Nephron progenitor cell (in vitro differentiated cells): ENCODE data around the gene GAK.

Source experiments
- DNase-seq: peaks from one replicate; pipeline ENCODE4 v3.0.0; 2021
- H3K27ac Mint-ChIP-seq: 2 replicates; pipeline ENCODE4 v1.8.0; 2021; ENCODE audit warnings: mild to moderate bottlenecking, moderate library complexity, mixed read lengths
- H3K27me3 Mint-ChIP-seq: 2 replicates; pipeline ENCODE4 v1.8.0; 2021; ENCODE audit warnings: mild to moderate bottlenecking, low read depth, mixed read lengths; ENCODE audit not compliant: poor library complexity
- H3K36me3 Mint-ChIP-seq: 2 replicates; pipeline ENCODE4 v1.8.0; 2021; ENCODE audit warnings: low read depth, mixed read lengths
- H3K4me1 Mint-ChIP-seq: 2 replicates; pipeline ENCODE4 v1.8.0; 2021; ENCODE audit warnings: mixed read lengths
- H3K4me3 Mint-ChIP-seq: 2 replicates; pipeline ENCODE4 v1.8.0; 2021; ENCODE audit warnings: mild to moderate bottlenecking, moderate library complexity, mixed read lengths
- H3K9me3 Mint-ChIP-seq: 2 replicates; pipeline ENCODE4 v1.8.0; 2021; ENCODE audit warnings: mild to moderate bottlenecking, moderate library complexity, mixed read lengths
- TF ChIP-seq, protein P1 (sequence below): fragments of 200-600 bp; sonication (generic); IDR thresholded peaks from 2 replicates; pipeline ENCODE4 v1.5.0; 2021; ENCODE audit warnings: antibody characterized with exemption

The GAK gene

GRCh38 chr4:886244-886643 lies 45.9 kb downstream of the GAK start:
- DNase-seq, result no peak
- Mint-ChIP-seq H3K4me1 (no peaks in the 10 kb centered on the region), H3K9me3 (no peaks in the 10 kb centered on the region), H3K4me3 (no peak overlapping the region), H3K27ac (peak overlapping the region; percentile 92), H3K27me3 (no peaks in the 10 kb centered on the region), H3K36me3 (peaks cover 14% of the 10 kb centered on the region)
- TF ChIP-seq, protein P1, sequence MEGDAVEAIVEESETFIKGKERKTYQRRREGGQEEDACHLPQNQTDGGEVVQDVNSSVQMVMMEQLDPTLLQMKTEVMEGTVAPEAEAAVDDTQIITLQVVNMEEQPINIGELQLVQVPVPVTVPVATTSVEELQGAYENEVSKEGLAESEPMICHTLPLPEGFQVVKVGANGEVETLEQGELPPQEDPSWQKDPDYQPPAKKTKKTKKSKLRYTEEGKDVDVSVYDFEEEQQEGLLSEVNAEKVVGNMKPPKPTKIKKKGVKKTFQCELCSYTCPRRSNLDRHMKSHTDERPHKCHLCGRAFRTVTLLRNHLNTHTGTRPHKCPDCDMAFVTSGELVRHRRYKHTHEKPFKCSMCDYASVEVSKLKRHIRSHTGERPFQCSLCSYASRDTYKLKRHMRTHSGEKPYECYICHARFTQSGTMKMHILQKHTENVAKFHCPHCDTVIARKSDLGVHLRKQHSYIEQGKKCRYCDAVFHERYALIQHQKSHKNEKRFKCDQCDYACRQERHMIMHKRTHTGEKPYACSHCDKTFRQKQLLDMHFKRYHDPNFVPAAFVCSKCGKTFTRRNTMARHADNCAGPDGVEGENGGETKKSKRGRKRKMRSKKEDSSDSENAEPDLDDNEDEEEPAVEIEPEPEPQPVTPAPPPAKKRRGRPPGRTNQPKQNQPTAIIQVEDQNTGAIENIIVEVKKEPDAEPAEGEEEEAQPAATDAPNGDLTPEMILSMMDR, result no peak

DNA sequence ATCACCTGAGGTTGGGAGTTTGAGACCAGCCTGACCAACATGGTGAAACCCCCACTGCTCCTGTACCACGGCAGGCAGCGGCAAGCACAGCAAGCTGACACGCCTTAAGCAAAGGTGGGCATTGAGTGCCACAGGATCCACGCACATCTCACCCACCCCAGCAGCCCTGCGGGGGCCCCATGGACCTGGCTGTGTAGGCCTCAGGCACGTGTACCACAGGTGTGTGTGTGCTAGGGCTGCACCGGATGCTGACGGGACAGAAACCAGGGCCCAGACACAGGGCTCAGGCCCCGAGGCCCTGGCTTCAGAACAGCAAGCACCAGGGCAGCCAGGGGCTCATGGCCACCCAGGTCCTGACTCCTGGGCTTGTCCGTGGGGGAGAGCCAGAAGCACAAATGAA lies 46.8 kb downstream of the GAK start:
- Mint-ChIP-seq H3K36me3 (peaks cover 10% of the 10 kb centered on the region), H3K27me3 (no peaks in the 10 kb centered on the region), H3K4me3 (no peak overlapping the region), H3K9me3 (no peaks in the 10 kb centered on the region), H3K4me1 (no peaks in the 10 kb centered on the region), H3K27ac (no peak overlapping the region)
- TF ChIP-seq, protein P1, result no peak
- no peak for DNase-seq

DNA sequence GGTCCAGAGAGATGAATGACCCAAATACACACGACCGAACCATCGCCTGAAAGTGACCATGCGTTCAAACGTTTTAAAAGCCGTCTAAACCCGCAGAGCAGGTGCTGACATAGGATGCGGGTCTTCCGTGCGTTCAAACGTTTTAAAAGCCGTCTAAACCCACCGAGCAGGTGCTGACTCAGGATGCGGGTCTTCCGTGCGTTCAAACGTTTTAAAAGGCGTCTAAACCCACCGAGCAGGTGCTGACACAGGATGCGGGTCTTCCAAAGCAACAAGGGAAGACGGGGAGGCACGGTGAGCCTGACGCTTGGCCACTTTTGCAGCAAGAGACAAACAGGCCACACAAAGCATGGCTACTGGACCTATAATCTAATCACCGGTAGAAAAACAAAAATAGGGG lies 47.2 kb downstream of the GAK start:
- no peaks in the 10 kb centered on the region for H3K4me1 Mint-ChIP-seq

GRCh38 chr4:884259-884658 lies 47.9 kb downstream of the GAK start:
- H3K36me3 Mint-ChIP-seq, result peaks cover 20% of the 10 kb centered on the region
- no peak overlapping the region for H3K4me3 Mint-ChIP-seq
- TF ChIP-seq, protein P1, result no peak

More for the DNA sequence above, 47.2 kb downstream of the GAK start:
- DNase-seq, result no peak
- H3K36me3 Mint-ChIP-seq, result peaks cover 14% of the 10 kb centered on the region
- TF ChIP-seq, protein P1, result no peak
- H3K9me3 Mint-ChIP-seq, result no peaks in the 10 kb centered on the region
- H3K4me3 Mint-ChIP-seq, result no peak overlapping the region
- H3K27me3 Mint-ChIP-seq, result no peaks in the 10 kb centered on the region
- peak overlapping the region; percentile 68 for H3K27ac Mint-ChIP-seq

DNA sequence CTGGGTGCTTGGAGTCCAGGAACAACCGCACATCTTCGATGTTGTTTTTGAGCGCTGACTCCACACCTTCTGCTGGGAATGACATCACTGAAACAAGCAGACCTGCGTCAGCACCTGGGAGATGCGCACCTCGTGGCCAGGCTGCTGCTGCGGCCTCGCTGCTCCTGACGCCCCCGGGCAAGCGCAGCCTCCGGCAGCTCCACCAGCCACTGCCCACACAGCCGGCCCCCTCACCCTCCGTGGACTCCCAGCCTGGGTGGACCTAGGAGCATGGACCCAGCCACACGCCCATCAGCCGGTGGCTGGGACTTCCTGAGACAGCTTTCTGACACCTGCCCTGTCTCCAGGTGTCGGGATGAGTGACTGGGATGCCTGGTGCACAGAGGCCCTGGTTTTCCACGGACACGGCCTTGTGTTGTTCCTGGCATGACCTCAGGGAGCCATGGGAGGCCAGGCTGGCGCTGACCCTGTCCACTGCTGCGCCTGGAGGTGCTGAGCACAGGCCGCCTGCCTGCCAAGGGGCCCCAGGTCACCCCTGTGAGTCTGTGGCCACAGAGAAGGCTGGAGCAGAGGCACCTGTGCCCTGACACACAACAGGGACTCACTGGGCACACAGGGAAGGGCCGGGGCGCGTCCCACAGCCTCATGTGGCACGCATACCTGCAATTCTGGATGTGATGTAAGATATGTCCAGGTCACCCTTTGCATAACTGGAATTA lies 48.6 kb downstream of the GAK start:
- Mint-ChIP-seq H3K4me1 (no peaks in the 10 kb centered on the region), H3K9me3 (no peaks in the 10 kb centered on the region), H3K27me3 (no peaks in the 10 kb centered on the region), H3K27ac (no peak overlapping the region), H3K36me3 (peaks cover 25% of the 10 kb centered on the region), H3K4me3 (no peak overlapping the region)
- DNase-seq, result no peak
- TF ChIP-seq, protein P1, result no peak

More at GRCh38 chr4:884259-884658, 47.9 kb downstream of the GAK start:
- Mint-ChIP-seq H3K27ac (no peak overlapping the region), H3K9me3 (no peaks in the 10 kb centered on the region), H3K27me3 (no peaks in the 10 kb centered on the region), H3K4me1 (no peaks in the 10 kb centered on the region)
- no peak for DNase-seq

DNA sequence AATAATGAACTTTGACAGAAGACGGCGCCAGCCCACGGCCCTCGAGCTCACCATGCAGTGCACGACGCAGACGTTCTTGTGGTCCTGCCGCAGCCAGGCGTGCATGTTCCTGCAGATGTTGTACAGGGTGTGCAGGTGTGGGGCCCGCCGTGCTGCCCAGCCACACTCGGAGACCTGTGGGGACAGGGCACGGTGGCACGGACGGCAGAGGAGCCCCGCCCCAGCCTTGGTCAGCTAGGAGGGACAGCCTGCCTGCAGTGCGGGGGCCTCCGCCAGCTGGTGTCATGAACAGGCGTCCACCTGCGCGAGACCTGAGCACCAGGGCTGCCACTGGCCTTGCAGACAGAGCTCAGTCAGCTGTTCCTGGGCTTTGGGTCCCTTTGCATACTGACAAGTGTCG lies 49.5 kb downstream of the GAK start:
- H3K9me3 Mint-ChIP-seq, result no peaks in the 10 kb centered on the region
- TF ChIP-seq, protein P1, result no peak
- no peaks in the 10 kb centered on the region for H3K4me1 Mint-ChIP-seq
- H3K27ac Mint-ChIP-seq, result no peak overlapping the region
- peaks cover 24% of the 10 kb centered on the region for H3K36me3 Mint-ChIP-seq
- no peaks in the 10 kb centered on the region for H3K27me3 Mint-ChIP-seq
- no peak for DNase-seq
- no peak overlapping the region for H3K4me3 Mint-ChIP-seq
